SK-N-SH treated with all-trans-retinoic acid at 6 μM for 48 hours (cell line): Measurements from ENCODE around the gene APBA2.

ENCODE experiments used
- ATAC-seq: fragments of 200-7000 bp; cut with Tn5 transposase; 3 replicates; pipeline ENCODE4 v1.9.1; 2020; ENCODE audit warnings: mild to moderate bottlenecking, moderate library complexity
- ARNTL ChIP-seq: fragments of 450-650 bp; formaldehyde crosslinking; IDR thresholded peaks from 2 replicates; pipeline ENCODE4 v1.5.0; 2020; ENCODE audit warnings: low read depth, mild to moderate bottlenecking, moderate library complexity, borderline replicate concordance
- BACH2 ChIP-seq: fragments of 250-450 bp; sonication (Bioruptor Pico); IDR thresholded peaks from 2 replicates; pipeline ENCODE4 v1.9.0; 2021; ENCODE audit warnings: mild to moderate bottlenecking, borderline replicate concordance
- CREB5 ChIP-seq: fragments of 250-450 bp; sonication (Bioruptor Pico); IDR thresholded peaks from 2 replicates; pipeline ENCODE4 v1.5.1; 2020; ENCODE audit warnings: low read depth, mild to moderate bottlenecking, moderate library complexity
- CSDC2 ChIP-seq: fragments of 250-450 bp; sonication (Bioruptor Pico); IDR thresholded peaks from 2 replicates; pipeline ENCODE4 v1.5.0; 2020; ENCODE audit warnings: mild to moderate bottlenecking, moderate library complexity
- GLIS3 ChIP-seq: fragments of 250-450 bp; sonication (Bioruptor Pico); IDR thresholded peaks from 2 replicates; pipeline ENCODE4 v1.5.0; 2020; ENCODE audit warnings: mild to moderate bottlenecking, moderate library complexity
- ISL1 ChIP-seq: fragments of 250-450 bp; sonication (Bioruptor Pico); IDR thresholded peaks from 2 replicates; pipeline ENCODE4 v2.1.2; 2022; ENCODE audit warnings: mild to moderate bottlenecking, moderate library complexity
- OSR1 ChIP-seq: fragments of 250-450 bp; sonication (Bioruptor Pico); IDR thresholded peaks from 2 replicates; pipeline ENCODE4 v1.8.0; 2022; ENCODE audit warnings: moderate library complexity, mild to moderate bottlenecking, inconsistent platforms
- RARB ChIP-seq: fragments of 250-450 bp; sonication (Bioruptor Pico); IDR thresholded peaks from 2 replicates; pipeline ENCODE4 v1.8.0; 2021; ENCODE audit warnings: mild to moderate bottlenecking, moderate library complexity
- TCF4 ChIP-seq: fragments of 250-450 bp; sonication (Bioruptor Pico); IDR thresholded peaks from 2 replicates; pipeline ENCODE4 v1.8.0; 2021; ENCODE audit warnings: mild to moderate bottlenecking, moderate library complexity, borderline replicate concordance
- TOX ChIP-seq: fragments of 250-450 bp; sonication (Bioruptor Pico); IDR thresholded peaks from 2 replicates; pipeline ENCODE4 v1.8.0; 2021; ENCODE audit warnings: mild to moderate bottlenecking, moderate library complexity, borderline replicate concordance
- TSHZ2 ChIP-seq: fragments of 250-450 bp; sonication (Bioruptor Pico); IDR thresholded peaks from 2 replicates; pipeline ENCODE4 v1.5.0; 2020; ENCODE audit warnings: mild to moderate bottlenecking, moderate library complexity
- ZC3H10 ChIP-seq: fragments of 250-450 bp; sonication (Bioruptor Pico); IDR thresholded peaks from 2 replicates; pipeline ENCODE4 v1.5.1; 2021; ENCODE audit warnings: mild to moderate bottlenecking, moderate library complexity
- ZFP3 ChIP-seq: fragments of 250-450 bp; sonication (Bioruptor Pico); IDR thresholded peaks from 2 replicates; pipeline ENCODE4 v1.5.0; 2020; ENCODE audit warnings: mild to moderate bottlenecking, moderate library complexity
- ZFP30 ChIP-seq: fragments of 450-650 bp; formaldehyde crosslinking; IDR thresholded peaks from 2 replicates; pipeline ENCODE4 v1.5.0; 2022; ENCODE audit warnings: mild to moderate bottlenecking, moderate library complexity
- ZNF565 ChIP-seq: fragments of 450-650 bp; formaldehyde crosslinking; conservative IDR thresholded peaks from 2 replicates; pipeline ENCODE4 v1.5.0; 2020; ENCODE audit warnings: low read depth, mild to moderate bottlenecking, moderate library complexity
- ZNF70 ChIP-seq: fragments of 450-650 bp; formaldehyde crosslinking; IDR thresholded peaks from 2 replicates; pipeline ENCODE4 v1.5.0; 2020; ENCODE audit warnings: mild to moderate bottlenecking, moderate library complexity
- ZNF8 ChIP-seq: fragments of 450-650 bp; formaldehyde crosslinking; IDR thresholded peaks from 2 replicates; pipeline ENCODE4 v1.5.0; 2020; ENCODE audit warnings: mild to moderate bottlenecking, moderate library complexity
- TF ChIP-seq, protein P1 (sequence below): fragments of 250-450 bp; sonication (Bioruptor Pico); IDR thresholded peaks from 2 replicates; pipeline ENCODE4 v1.8.0; 2021; ENCODE audit warnings: low read depth, mild to moderate bottlenecking, moderate library complexity, borderline replicate concordance
- TF ChIP-seq, protein P2 (sequence below): fragments of 250-450 bp; sonication (Bioruptor Pico); IDR thresholded peaks from 2 replicates; pipeline ENCODE4 v1.5.1; 2021; ENCODE audit warnings: mild to moderate bottlenecking, moderate library complexity

The APBA2 gene

GRCh38 chr15:29115093-29115991, 229.6 kb downstream of the APBA2 start:
- TF ChIP-seq GLIS3 (CRISPR knock-in tag) (no peak), OSR1 (no peak), TOX (CRISPR knock-in tag) (no peak)
- peak; percentile 27; the same call in 1 of the 3 replicates for ATAC-seq

GRCh38 chr15:29116970-29117700, 231.4 kb downstream of the APBA2 start:
- TF ChIP-seq TCF4 (CRISPR knock-in tag) (no peak), ARNTL (no peak), ZFP30 (no peak), CSDC2 (CRISPR knock-in tag) (no peak), TOX (CRISPR knock-in tag) (no peak), RARB (CRISPR knock-in tag) (no peak), OSR1 (no peak), ZFP3 (CRISPR knock-in tag) (no peak), ZC3H10 (no peak)
- TF ChIP-seq, protein P1, sequence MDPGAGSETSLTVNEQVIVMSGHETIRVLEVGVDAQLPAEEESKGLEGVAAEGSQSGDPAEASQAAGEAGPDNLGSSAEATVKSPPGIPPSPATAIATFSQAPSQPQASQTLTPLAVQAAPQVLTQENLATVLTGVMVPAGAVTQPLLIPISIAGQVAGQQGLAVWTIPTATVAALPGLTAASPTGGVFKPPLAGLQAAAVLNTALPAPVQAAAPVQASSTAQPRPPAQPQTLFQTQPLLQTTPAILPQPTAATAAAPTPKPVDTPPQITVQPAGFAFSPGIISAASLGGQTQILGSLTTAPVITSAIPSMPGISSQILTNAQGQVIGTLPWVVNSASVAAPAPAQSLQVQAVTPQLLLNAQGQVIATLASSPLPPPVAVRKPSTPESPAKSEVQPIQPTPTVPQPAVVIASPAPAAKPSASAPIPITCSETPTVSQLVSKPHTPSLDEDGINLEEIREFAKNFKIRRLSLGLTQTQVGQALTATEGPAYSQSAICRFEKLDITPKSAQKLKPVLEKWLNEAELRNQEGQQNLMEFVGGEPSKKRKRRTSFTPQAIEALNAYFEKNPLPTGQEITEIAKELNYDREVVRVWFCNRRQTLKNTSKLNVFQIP (CRISPR knock-in tag) = no peak
- no peak for ATAC-seq

GRCh38 chr15:29117778-29118177, 232.0 kb downstream of the APBA2 start:
- TF ChIP-seq, protein P1 (CRISPR knock-in tag) = no peak
- no peak for TF ChIP-seq ZFP3 (CRISPR knock-in tag)
- TF ChIP-seq ZNF565 (CRISPR knock-in tag) = no peak
- TF ChIP-seq, protein P2, sequence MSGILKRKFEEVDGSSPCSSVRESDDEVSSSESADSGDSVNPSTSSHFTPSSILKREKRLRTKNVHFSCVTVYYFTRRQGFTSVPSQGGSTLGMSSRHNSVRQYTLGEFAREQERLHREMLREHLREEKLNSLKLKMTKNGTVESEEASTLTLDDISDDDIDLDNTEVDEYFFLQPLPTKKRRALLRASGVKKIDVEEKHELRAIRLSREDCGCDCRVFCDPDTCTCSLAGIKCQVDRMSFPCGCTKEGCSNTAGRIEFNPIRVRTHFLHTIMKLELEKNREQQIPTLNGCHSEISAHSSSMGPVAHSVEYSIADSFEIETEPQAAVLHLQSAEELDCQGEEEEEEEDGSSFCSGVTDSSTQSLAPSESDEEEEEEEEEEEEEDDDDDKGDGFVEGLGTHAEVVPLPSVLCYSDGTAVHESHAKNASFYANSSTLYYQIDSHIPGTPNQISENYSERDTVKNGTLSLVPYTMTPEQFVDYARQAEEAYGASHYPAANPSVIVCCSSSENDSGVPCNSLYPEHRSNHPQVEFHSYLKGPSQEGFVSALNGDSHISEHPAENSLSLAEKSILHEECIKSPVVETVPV (CRISPR knock-in tag) = no peak
- no peak for TF ChIP-seq CSDC2 (CRISPR knock-in tag)
- TF ChIP-seq OSR1 = no peak
- no peak for TF ChIP-seq CREB5 (CRISPR knock-in tag)
- TF ChIP-seq GLIS3 (CRISPR knock-in tag) = no peak
- no peak for TF ChIP-seq ISL1
- no peak for TF ChIP-seq TSHZ2
- TF ChIP-seq ZNF8 (CRISPR knock-in tag) = no peak
- no peak for TF ChIP-seq ZC3H10
- no peak for TF ChIP-seq BACH2 (CRISPR knock-in tag)
- TF ChIP-seq TOX (CRISPR knock-in tag) = no peak
- no peak for TF ChIP-seq TCF4 (CRISPR knock-in tag)
- no peak for TF ChIP-seq ZFP30
- TF ChIP-seq ZNF70 (CRISPR knock-in tag) = no peak
- no peak for TF ChIP-seq ARNTL
- TF ChIP-seq RARB (CRISPR knock-in tag) = no peak

More at GRCh38 chr15:29117778-29118177, 232.0 kb downstream of the APBA2 start:
- ATAC-seq = no peak
